Dedifferentiated amniotic fluid mesenchymal stem cell (primary cell): ENCODE measurements around the gene LRP8.
"Not testable (repeated sequence)": the region's sequence is repeated elsewhere in the genome, so short reads cannot be mapped to it uniquely, and the experiment has no call there.

Source experiments
- DNase-seq: peaks from one replicate; pipeline ENCODE4 v3.0.0-alpha.2; 2016; ENCODE audit errors: extremely low spot score

LRP8 gene

DNA sequence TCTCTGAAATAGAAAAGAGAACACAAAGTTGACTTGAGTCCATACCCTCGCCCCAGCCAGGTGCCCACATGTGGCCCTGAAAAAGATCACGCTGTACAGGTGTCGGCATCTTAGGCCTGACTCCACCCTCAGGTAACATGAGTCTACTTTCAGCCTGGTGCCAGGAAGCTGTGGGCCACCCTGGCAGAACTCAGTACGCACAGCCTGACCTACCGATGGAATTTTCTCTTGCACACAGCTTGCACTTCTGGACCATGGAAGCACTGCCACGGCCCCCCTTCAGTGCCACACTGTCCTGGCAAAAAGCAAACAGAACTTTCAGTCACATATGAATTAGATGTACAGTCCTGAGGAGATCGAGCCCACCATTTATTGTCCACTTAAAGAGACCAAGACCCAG lies 109.7 kb downstream of the LRP8 start:
- DNase-seq, result no peak

GRCh38 chr1:53214376-53214940 lies 113.4 kb downstream of the LRP8 start:
- no peak for DNase-seq

DNA sequence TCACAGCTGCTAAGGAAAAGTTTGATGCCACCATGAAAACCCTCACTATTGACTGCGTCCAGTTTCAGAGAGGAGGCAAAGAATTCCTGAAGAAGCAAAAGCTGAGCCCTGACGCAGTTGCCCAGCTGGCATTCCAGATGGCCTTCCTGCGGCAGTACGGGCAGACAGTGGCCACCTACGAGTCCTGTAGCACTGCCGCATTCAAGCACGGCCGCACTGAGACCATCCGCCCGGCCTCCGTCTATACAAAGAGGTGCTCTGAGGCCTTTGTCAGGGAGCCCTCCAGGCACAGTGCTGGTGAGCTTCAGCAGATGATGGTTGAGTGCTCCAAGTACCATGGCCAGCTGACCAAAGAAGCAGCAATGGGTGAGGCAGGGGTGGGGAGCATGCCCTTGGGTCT lies 116.9 kb downstream of the LRP8 start:
- no peak for DNase-seq

GRCh38 chr1:53210352-53210751 lies 117.5 kb downstream of the LRP8 start:
- DNase-seq, result no peak

GRCh38 chr1:53207726-53208125 lies 120.1 kb downstream of the LRP8 start:
- no peak for DNase-seq

DNA sequence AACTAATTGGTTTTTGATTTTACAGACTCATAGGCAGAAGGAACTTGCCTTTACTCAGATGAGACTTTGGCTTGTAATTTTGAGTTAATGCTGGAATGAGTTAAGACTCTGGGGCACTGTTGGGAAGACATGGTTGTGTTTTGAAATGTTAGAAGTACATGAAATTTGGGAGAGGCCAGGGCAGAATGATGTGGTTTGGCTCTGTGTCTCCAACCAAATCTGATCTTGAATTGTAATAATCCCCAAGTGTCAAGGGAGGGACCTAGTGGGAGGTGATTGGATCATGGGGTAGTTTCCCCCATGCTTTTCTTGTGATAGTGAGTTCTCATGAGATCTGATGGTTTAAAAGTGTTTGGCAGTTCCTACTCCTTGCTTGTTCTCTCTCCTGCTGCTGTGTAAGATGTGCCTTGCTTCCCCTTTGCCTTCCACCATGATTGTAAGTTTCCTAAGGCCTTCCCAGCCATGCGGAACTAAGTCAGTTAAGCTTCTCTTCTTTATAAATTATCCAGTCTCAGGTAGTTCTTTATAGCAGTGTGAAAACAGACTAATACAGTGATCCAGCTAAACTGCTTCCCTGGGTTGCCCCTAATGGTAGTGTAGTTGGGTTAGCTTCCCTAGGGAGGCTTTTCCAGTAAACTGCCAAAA lies 121.0 kb downstream of the LRP8 start:
- DNase-seq, result no peak

GRCh38 chr1:53206083-53206685 lies 121.7 kb downstream of the LRP8 start:
- DNase-seq, result not testable (repeated sequence)

DNA sequence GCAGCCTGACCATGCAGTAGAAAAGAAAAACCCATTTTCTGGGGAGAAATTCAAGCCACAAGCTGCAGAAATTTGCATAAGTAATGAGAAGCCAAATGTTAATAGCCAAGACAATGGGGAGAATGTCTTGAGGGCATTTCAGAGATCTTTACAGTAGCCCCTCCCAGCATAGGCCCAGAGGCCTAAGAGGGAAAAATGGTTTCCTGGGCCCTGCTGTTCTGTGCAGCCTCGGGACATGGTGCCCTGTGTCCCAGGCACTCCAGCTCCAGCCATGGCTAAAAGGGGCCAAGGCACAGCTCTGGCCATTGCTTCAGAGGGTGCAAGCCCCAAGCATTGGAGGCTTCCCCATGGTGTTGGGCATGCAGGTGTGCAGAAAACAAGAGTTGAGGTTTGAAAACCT lies 122.4 kb downstream of the LRP8 start:
- not testable (repeated sequence) for DNase-seq

DNA sequence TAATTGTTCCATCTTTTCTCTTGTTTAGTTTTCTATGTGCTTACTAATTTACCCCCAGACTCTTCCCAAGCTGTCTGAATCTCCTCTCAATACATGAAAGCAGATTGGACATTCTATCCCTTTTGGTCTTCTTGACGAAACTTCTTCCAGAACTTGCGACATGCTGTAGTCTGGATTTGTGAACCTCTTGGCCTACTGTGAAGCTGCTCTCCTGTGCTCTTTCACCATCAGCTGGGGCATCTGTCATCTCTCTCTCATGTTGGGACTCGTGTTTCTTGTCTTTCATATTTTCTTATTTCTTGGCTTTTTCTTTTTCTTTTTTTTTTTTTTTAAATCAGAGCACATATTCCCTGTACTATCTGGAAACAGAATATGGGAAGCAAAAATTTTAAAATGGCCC lies 124.4 kb downstream of the LRP8 start:
- DNase-seq, result no peak

- DNase-seq, result no peak
Observed at GRCh38 chr1:53198241-53198651, 129.6 kb downstream of the LRP8 start.

GRCh38 chr1:53197291-53198200 lies 130.3 kb downstream of the LRP8 start:
- DNase-seq, result peak; percentile 24

- peak; percentile 87 for DNase-seq
Observed at GRCh38 chr1:53196485-53197290, 131.2 kb downstream of the LRP8 start, which contains the start of gene CPT2. Gene CPT2 (plus strand): TSS chr1:53196824. CDS start chr1:53196944, 120 bp downstream.

DNA sequence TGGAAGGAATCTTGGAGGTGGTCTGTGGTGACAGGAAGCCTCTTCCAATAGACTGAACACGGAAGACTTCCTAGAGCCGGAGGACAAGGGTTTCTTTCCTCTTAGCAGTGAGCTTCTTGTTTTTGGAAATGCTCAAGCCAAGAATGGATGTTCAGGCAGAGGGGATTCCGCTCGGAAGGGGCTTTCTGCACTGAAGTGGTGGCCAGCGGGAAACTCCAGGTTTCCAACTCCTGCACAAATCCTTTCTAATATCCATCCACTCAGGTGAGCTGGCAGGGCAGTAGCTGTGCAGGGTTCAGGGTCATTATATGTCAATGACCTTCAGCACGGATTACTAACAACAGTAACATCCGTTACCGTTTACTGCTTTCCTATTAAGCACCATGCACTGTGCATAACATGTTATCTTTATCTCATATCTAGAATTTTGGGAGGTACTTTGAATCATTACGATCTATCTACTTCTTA lies 131.8 kb downstream of the LRP8 start:
- no peak for DNase-seq

DNA sequence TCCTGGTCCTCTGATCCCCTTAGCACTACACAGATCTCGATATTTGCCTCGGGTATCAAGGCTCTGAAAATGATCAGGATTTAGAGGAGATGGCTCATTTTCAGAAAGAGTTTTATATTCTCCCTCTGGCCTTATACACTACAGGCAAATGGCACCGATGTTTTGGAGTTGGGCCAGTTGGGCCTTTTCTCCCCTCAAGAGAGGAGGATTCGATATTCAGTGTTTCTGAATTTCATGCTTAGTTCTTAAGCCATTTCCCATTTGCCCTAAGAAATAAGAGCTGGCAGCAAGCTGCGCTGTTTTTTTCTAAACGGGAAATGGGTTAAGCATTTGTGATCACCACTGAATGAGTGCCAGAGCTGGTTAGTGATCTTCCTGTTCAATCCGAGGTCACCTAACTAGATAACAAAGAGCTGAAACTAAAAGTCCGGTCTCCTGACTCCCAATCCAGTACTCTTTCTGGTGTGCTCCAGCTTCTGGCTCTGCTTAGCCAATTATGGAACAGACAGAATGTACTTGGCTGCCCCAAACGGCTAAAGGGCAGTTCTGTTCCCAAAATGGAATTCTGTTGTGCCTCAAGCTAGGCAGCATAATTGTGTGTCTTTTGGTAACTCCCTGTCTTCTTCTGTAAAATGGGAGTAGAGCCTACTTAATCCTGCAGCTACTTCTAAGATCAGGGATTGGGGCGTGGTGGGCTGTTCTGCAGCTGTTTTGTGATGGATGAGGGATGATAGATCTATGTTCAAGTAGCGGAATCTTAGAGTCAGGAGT lies 132.4 kb downstream of the LRP8 start:
- no peak for DNase-seq
